IPS DF 6.9 (cell line): Measurements from ENCODE around the gene MRPL39.

Source experiments
- DNase-seq: peaks from one replicate; pipeline ENCODE4 v3.0.0-alpha.2; 2013; ENCODE audit warnings: low read depth, low spot score
- H3K27ac ChIP-seq: one replicate; pipeline ENCODE4 v1.5.1; 2013; ENCODE audit warnings: low read length, control low read depth
- H3K27me3 ChIP-seq: 2 replicates; pipeline ENCODE4 v1.6.1; 2013; ENCODE audit warnings: mild to moderate bottlenecking, low read length; ENCODE audit not compliant: control insufficient read depth, insufficient read depth
- H3K36me3 ChIP-seq: 2 replicates; pipeline ENCODE4 v1.6.1; 2013; ENCODE audit warnings: low read length; ENCODE audit not compliant: control insufficient read depth, insufficient read depth
- H3K4me1 ChIP-seq: 2 replicates; pipeline ENCODE4 v1.6.1; 2013; ENCODE audit warnings: low read length; ENCODE audit not compliant: control insufficient read depth, insufficient read depth
- H3K4me3 ChIP-seq: 2 replicates; pipeline ENCODE4 v1.5.1; 2013; ENCODE audit warnings: mild to moderate bottlenecking, low read length
- H3K9me3 ChIP-seq: 2 replicates; pipeline ENCODE4 v1.6.1; 2013; ENCODE audit warnings: low read length, inconsistent platforms; ENCODE audit not compliant: control insufficient read depth, insufficient read depth
- WGBS: extraction: QIAGEN DNeasy Blood & Tissue Kit; methylation state at CpG from one replicate; pipeline ENCODE4 v1.1.7; 2013; ENCODE audit warnings: mixed read lengths, missing lambda C conversion rate; ENCODE audit not compliant: insufficient read length, insufficient coverage; 5-methylcytosine and 5-hydroxymethylcytosine counted together

MRPL39 gene

DNA sequence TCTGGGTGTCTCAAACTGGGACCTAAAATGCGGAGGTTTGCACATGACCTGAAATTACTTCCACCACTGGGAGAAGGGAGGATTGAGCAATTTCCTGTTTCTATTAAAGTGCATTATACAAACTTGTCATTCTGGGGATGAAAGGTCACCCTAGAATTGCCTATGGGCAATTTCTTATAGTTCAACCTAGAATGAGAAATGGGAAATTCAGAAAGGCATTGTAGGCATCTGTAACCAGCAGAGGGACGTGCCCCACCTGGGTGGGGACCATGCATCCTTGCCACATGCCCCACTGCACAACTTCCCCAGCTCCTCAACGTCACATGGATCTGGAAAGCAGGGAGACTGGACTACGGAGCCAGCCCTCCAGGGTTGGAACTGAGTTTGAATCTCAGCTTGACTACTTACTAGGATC, 47.0 kb downstream of the MRPL39 start:
- H3K36me3 ChIP-seq: no peaks in the 10 kb centered on the region
- no peak overlapping the region for H3K27ac ChIP-seq
- no peak for DNase-seq
- H3K4me3 ChIP-seq: no peak overlapping the region
- no peaks in the 10 kb centered on the region for H3K9me3 ChIP-seq
- H3K4me1 ChIP-seq: no peaks in the 10 kb centered on the region
- peaks cover 4% of the 10 kb centered on the region; the same call in 1 of the 2 replicates for H3K27me3 ChIP-seq
- WGBS: no CpG with 5 or more reads among the region's 4 CpGs

GRCh38 chr21:25559746-25560145, 47.5 kb downstream of the MRPL39 start:
- Histone ChIP-seq H3K27ac (no peak overlapping the region), H3K36me3 (no peaks in the 10 kb centered on the region), H3K4me1 (no peaks in the 10 kb centered on the region), H3K27me3 (peaks cover 4% of the 10 kb centered on the region; the same call in 1 of the 2 replicates), H3K4me3 (no peak overlapping the region), H3K9me3 (no peaks in the 10 kb centered on the region)
- DNase-seq: no peak
- WGBS: no CpG with 5 or more reads among the region's 1 CpG

- Histone ChIP-seq H3K4me3 (no peak overlapping the region), H3K36me3 (no peaks in the 10 kb centered on the region), H3K4me1 (no peaks in the 10 kb centered on the region), H3K27me3 (peaks cover 4% of the 10 kb centered on the region; the same call in 1 of the 2 replicates), H3K9me3 (no peaks in the 10 kb centered on the region), H3K27ac (no peak overlapping the region)
- no CpG with 5 or more reads among the region's 2 CpGs for WGBS
- DNase-seq: no peak
These were observed 49.2 kb downstream of the MRPL39 start for GRCh38 chr21:25558123-25558522.

GRCh38 chr21:25557180-25557579, 50.1 kb downstream of the MRPL39 start:
- no peak overlapping the region for H3K27ac ChIP-seq
- peaks cover 4% of the 10 kb centered on the region; the same call in 1 of the 2 replicates for H3K27me3 ChIP-seq
- no peak for DNase-seq
- WGBS: no CpG with 5 or more reads among the region's 1 CpG
- no peaks in the 10 kb centered on the region for H3K36me3 ChIP-seq
- no peak overlapping the region for H3K4me3 ChIP-seq
- H3K9me3 ChIP-seq: no peaks in the 10 kb centered on the region
- no peaks in the 10 kb centered on the region for H3K4me1 ChIP-seq

DNA sequence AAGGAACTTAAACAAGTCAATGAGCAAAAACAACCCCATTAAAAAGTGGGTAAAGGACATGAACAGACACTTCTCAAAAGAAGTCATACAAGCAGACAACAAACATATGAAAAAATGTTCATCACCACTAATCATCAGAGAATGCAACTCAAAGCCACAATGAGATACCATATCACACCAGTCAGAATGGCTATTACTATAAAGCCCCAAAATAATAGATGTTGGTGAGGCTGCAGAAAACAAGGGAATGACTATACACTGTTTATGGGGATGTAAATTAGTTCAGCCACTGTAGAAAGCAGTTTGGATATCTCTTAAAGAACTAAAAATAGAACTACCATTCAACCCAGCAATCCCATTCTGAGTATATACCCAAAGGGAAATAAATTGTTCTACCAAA, 51.2 kb downstream of the MRPL39 start:
- Histone ChIP-seq H3K36me3 (no peaks in the 10 kb centered on the region), H3K27ac (no peak overlapping the region), H3K4me1 (no peaks in the 10 kb centered on the region), H3K4me3 (no peak overlapping the region), H3K9me3 (no peaks in the 10 kb centered on the region), H3K27me3 (no peaks in the 10 kb centered on the region; the same call in 1 of the 2 replicates)
- DNase-seq: no peak

DNA sequence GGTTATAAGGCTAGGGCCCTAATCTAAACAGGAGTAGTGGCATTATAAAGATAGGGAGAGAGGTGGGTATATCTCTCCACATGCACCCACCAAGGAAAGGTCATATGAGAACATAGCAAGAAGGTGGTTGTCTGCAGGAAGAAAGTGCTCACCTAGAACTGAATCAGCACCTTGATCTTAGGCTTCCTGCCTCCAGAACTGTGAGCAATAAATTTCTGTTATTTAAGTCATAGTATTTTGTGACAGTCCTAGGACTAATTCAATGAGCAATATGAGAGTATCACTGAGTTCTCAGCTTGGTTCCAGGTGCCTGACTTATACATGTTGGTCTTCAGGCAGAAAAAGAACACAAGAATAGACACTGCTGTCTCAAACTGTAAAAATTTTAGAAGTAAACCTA, 51.8 kb downstream of the MRPL39 start:
- DNase-seq: no peak
- H3K9me3 ChIP-seq: no peaks in the 10 kb centered on the region
- H3K4me1 ChIP-seq: no peaks in the 10 kb centered on the region
- no peak overlapping the region for H3K27ac ChIP-seq
- H3K4me3 ChIP-seq: no peak overlapping the region
- no peaks in the 10 kb centered on the region for H3K27me3 ChIP-seq
- H3K36me3 ChIP-seq: no peaks in the 10 kb centered on the region

DNA sequence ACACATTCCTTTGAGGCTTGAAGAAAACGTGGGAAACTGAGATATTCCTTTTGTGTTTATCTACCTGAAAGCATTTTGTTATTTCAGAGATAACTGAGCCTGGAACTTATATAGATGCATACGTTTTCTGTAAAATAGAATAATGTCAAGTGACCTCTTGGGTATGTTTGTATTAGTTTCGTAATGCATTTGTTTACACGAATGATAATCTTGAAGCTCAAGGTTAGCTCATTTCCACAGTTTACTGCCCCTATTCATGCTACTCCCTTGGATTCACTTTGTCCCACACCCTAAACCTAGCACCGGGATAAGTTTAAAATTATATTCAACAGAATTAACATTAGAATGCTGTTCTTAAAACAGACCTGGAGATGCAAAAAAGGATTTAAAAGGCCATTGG, 54.4 kb downstream of the MRPL39 start:
- no peak for DNase-seq
- Histone ChIP-seq H3K9me3 (no peaks in the 10 kb centered on the region), H3K27me3 (no peaks in the 10 kb centered on the region), H3K4me3 (no peak overlapping the region), H3K4me1 (no peaks in the 10 kb centered on the region), H3K27ac (no peak overlapping the region), H3K36me3 (no peaks in the 10 kb centered on the region)
- no CpG with 5 or more reads among the region's 5 CpGs for WGBS

DNA sequence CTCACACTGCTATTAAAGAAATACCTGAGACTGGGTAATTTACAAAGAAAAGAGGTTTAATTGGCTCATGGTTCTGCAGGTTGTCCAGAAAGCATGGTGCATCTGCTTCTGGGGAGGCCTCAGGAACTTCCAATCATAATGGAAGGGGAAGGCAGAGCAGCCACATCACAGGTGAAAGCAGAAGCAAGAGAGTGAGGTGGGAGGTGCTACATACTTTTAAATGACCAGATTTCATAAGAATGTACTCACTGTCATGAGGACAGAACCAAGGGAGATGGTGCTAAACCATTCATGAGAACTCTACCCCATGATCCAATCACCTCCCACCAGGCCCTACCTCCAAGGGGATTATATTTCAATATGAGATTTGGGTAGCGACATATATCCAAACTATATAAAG, 55.7 kb downstream of the MRPL39 start:
- Histone ChIP-seq H3K27me3 (no peaks in the 10 kb centered on the region), H3K27ac (no peak overlapping the region), H3K4me1 (no peaks in the 10 kb centered on the region), H3K36me3 (no peaks in the 10 kb centered on the region), H3K9me3 (no peaks in the 10 kb centered on the region), H3K4me3 (no peak overlapping the region)
- DNase-seq: no peak
- no CpG with 5 or more reads among the region's 1 CpG for WGBS

- no peaks in the 10 kb centered on the region for H3K9me3 ChIP-seq
- no peaks in the 10 kb centered on the region for H3K4me1 ChIP-seq
- WGBS: no CpG with 5 or more reads among the region's 11 CpGs
- H3K27me3 ChIP-seq: no peaks in the 10 kb centered on the region
- DNase-seq: no peak
- no peak overlapping the region for H3K4me3 ChIP-seq
- H3K36me3 ChIP-seq: no peaks in the 10 kb centered on the region
- H3K27ac ChIP-seq: no peak overlapping the region
These were observed 56.7 kb downstream of the MRPL39 start for GRCh38 chr21:25550352-25551120.

DNA sequence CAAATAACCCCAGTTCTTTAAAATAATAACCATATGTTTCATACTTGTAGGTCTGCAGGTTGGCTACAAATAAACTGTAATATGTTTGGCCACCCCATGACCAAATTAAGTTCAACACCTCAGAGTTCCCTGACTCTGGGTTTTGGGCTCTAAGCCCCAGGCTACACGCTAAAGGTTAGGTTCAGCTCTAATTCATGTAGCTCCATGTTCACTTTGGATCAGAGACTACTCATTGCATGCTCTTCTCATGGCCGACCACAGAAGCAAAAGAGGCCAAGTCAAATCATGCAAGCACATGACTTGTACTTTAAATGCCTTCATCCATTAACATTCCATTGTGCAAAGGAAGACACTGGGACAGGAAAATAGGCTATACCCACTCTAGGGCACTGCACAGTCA, 66.2 kb downstream of the MRPL39 start:
- H3K27ac ChIP-seq: no peak overlapping the region
- no peaks in the 10 kb centered on the region for H3K9me3 ChIP-seq
- no peak for DNase-seq
- H3K27me3 ChIP-seq: no peaks in the 10 kb centered on the region
- no peak overlapping the region for H3K4me3 ChIP-seq
- peaks cover 1% of the 10 kb centered on the region; the same call in 1 of the 2 replicates for H3K4me1 ChIP-seq
- H3K36me3 ChIP-seq: no peaks in the 10 kb centered on the region
- no CpG with 5 or more reads among the region's 2 CpGs for WGBS

- Histone ChIP-seq H3K4me3 (no peak overlapping the region), H3K27me3 (no peaks in the 10 kb centered on the region), H3K9me3 (no peaks in the 10 kb centered on the region), H3K27ac (no peak overlapping the region), H3K36me3 (no peaks in the 10 kb centered on the region), H3K4me1 (peaks cover 1% of the 10 kb centered on the region; the same call in 1 of the 2 replicates)
- DNase-seq: no peak
- no CpG with 5 or more reads among the region's 3 CpGs for WGBS
These were observed 67.7 kb downstream of the MRPL39 start for GRCh38 chr21:25539606-25540005.
